ENCODE results near the gene ANLN.
A peak's percentile ranks its signal among the peaks of the same experiment; 100 is the strongest.

ANLN gene

GRCh38 chr7:36389371-36390198 is at the start of gene ANLN:
Gene ANLN, plus strand, starts transcription at chr7:36389862. Its CDS starts 165 bp downstream, at chr7:36390027.
- TF ChIP-seq CTCF (IDR thresholded peaks at IDR 0.05): no peak
- Histone ChIP-seq H3K4me1 (ENCODE audit: control insufficient read depth in 1 of 2, insufficient read depth in 1 of 2, low read depth in 1 of 2, low read length in 1 of 2) (peaks cover 34% of the 10 kb centered on the region in 2 experiments), H3K27me3 (no peaks in the 10 kb centered on the region), H3K9me3 (no peaks in the 10 kb centered on the region), H3K36me3 (no peaks in the 10 kb centered on the region), H3K4me3 (ENCODE audit: low read depth in 1 of 2, low read length in 1 of 2) (peak within 1 kb of the TSS; percentile 88 to 99), H3K27ac (peak within 1 kb of the TSS; percentile 67)

GRCh38 chr7:36343548-36343947 is 46.1 kb upstream of the ANLN start:
- H3K9me3 ChIP-seq: no peaks in the 10 kb centered on the region
- peaks cover 0 to 3% of the 10 kb centered on the region in 2 experiments for H3K4me1 ChIP-seq (ENCODE audit: control insufficient read depth in 1 of 2, insufficient read depth in 1 of 2, low read depth in 1 of 2, low read length in 1 of 2)
- H3K27ac ChIP-seq: no peak overlapping the region
- H3K27me3 ChIP-seq: no peaks in the 10 kb centered on the region
- H3K4me3 ChIP-seq (ENCODE audit: low read depth in 1 of 2, low read length in 1 of 2): no peak overlapping the region
- TF ChIP-seq CTCF (IDR thresholded peaks at IDR 0.05): no peak
- no peaks in the 10 kb centered on the region for H3K36me3 ChIP-seq

- Histone ChIP-seq H3K27ac (no peak overlapping the region), H3K27me3 (no peaks in the 10 kb centered on the region), H3K4me1 (ENCODE audit: control insufficient read depth in 1 of 2, insufficient read depth in 1 of 2, low read depth in 1 of 2, low read length in 1 of 2) (peaks cover 0 to 3% of the 10 kb centered on the region in 2 experiments), H3K9me3 (no peaks in the 10 kb centered on the region), H3K4me3 (ENCODE audit: low read depth in 1 of 2, low read length in 1 of 2) (no peak overlapping the region), H3K36me3 (no peaks in the 10 kb centered on the region)
- TF ChIP-seq CTCF (IDR thresholded peaks at IDR 0.05): no peak
Observed at GRCh38 chr7:36344622-36345021, 45.0 kb upstream of the ANLN start.

- Histone ChIP-seq H3K4me3 (ENCODE audit: low read depth in 1 of 2, low read length in 1 of 2) (no peak overlapping the region), H3K36me3 (no peaks in the 10 kb centered on the region), H3K27me3 (no peaks in the 10 kb centered on the region), H3K27ac (no peak overlapping the region), H3K9me3 (no peaks in the 10 kb centered on the region), H3K4me1 (ENCODE audit: control insufficient read depth in 1 of 2, insufficient read depth in 1 of 2, low read depth in 1 of 2, low read length in 1 of 2) (peaks cover 0 to 3% of the 10 kb centered on the region in 2 experiments)
- no peak for TF ChIP-seq CTCF (IDR thresholded peaks at IDR 0.05)
Observed at GRCh38 chr7:36346260-36346831, 43.3 kb upstream of the ANLN start.

- Histone ChIP-seq H3K4me1 (ENCODE audit: control insufficient read depth in 1 of 2, insufficient read depth in 1 of 2, low read depth in 1 of 2, low read length in 1 of 2) (no peaks in the 10 kb centered on the region), H3K9me3 (no peaks in the 10 kb centered on the region), H3K27me3 (no peaks in the 10 kb centered on the region), H3K4me3 (ENCODE audit: low read depth in 1 of 2, low read length in 1 of 2) (no peak overlapping the region), H3K36me3 (no peaks in the 10 kb centered on the region), H3K27ac (no peak overlapping the region)
- no peak for TF ChIP-seq CTCF (IDR thresholded peaks at IDR 0.05)
Observed at GRCh38 chr7:36348256-36348655, 41.4 kb upstream of the ANLN start.
